PC-9 (cell line): ENCODE measurements around the gene ADCY4. TPM values are rescaled to one million over a fixed set of nuclear protein-coding genes. Genes with fewer than 3 reads are reported as not detected.
A peak's percentile ranks its signal among the peaks of the same experiment; 100 is the strongest.
"Not testable (repeated sequence)": the region's sequence is repeated elsewhere in the genome, so short reads cannot be mapped to it uniquely, and the experiment has no call there.

ENCODE experiments used
- BruUV-seq: library from RNA; stranded (reverse); fragments of 400-500 nt; replicated peaks from 2 replicates; lab custom pipeline; 2021; lab: Mats Ljungman, UMichigan
- CTCF ChIA-PET: fragments of 300-600 bp; sonication (Branson Sonifier 250); formaldehyde crosslinking; loops from one replicate; lab custom pipeline; 2022; ENCODE audit warnings: antibody characterized with exemption; lab: Charles Lee
- POLR2A ChIA-PET: fragments of 300-600 bp; sonication (Branson Sonifier 250); formaldehyde crosslinking; loops from one replicate; lab custom pipeline; 2022; ENCODE audit warnings: antibody characterized with exemption; ENCODE audit not compliant: unreplicated experiment; lab: Charles Lee
- DNase-seq, 2 experiments: peaks; one replicate each; pipeline versions ENCODE4 v3.0.0 to v3.0.0-alpha.2; 2015 to 2022; ENCODE audit warnings: mixed read lengths in 1 of 2
- H2AFZ ChIP-seq: fragments of 200-600 bp; sonication (generic); 2 replicates; pipeline ENCODE4 v1.8.1; 2017; ENCODE audit warnings: antibody characterized with exemption
- H3F3A ChIP-seq: fragments of 200-600 bp; sonication (generic); 2 replicates; pipeline ENCODE4 v1.8.1; 2017; ENCODE audit warnings: antibody characterized with exemption, mild to moderate bottlenecking, low read depth; ENCODE audit not compliant: insufficient read depth
- H3K27ac ChIP-seq: fragments of 200-600 bp; sonication (generic); 2 replicates; pipeline ENCODE4 v1.6.1; 2016; ENCODE audit warnings: mixed run types
- H3K27me3 ChIP-seq: fragments of 200-600 bp; sonication (generic); 2 replicates; pipeline ENCODE4 v1.6.1; 2016; ENCODE audit warnings: low read depth, mixed run types; ENCODE audit not compliant: insufficient read depth
- H3K36me3 ChIP-seq: fragments of 200-600 bp; sonication (generic); 2 replicates; pipeline ENCODE4 v1.6.1; 2016; ENCODE audit warnings: low read depth, mixed run types
- H3K4me1 ChIP-seq: fragments of 200-600 bp; sonication (generic); replicated peaks from 2 replicates; pipeline ENCODE4 v1.6.1; 2016; ENCODE audit warnings: mixed run types; ENCODE audit not compliant: insufficient read depth
- H3K4me2 ChIP-seq: fragments of 200-600 bp; sonication (generic); 2 replicates; pipeline ENCODE4 v1.6.1; 2017; ENCODE audit warnings: mixed run types
- H3K4me3 ChIP-seq: fragments of 200-600 bp; sonication (generic); 2 replicates; pipeline ENCODE4 v1.6.1; 2016; ENCODE audit warnings: mixed run types
- H3K79me2 ChIP-seq: fragments of 200-600 bp; sonication (generic); 2 replicates; pipeline ENCODE4 v1.6.1; 2017; ENCODE audit warnings: low read depth, mixed run types
- H3K9me2 ChIP-seq: fragments of 200-600 bp; sonication (generic); 2 replicates; pipeline ENCODE4 v1.8.1; 2017; ENCODE audit warnings: mild to moderate bottlenecking; ENCODE audit not compliant: insufficient read depth
- H3K9me3 ChIP-seq: fragments of 200-600 bp; sonication (generic); 2 replicates; pipeline ENCODE4 v1.8.1; 2016; ENCODE audit warnings: low read depth; ENCODE audit not compliant: insufficient read depth
- H4K20me1 ChIP-seq: fragments of 200-600 bp; sonication (generic); 2 replicates; pipeline ENCODE4 v1.8.1; 2017; ENCODE audit not compliant: insufficient read depth
- CTCF ChIP-seq: fragments of 200-600 bp; sonication (generic); conservative IDR thresholded peaks from 2 replicates; pipeline ENCODE4 v1.6.1; 2017; ENCODE audit warnings: mixed run types, antibody characterized with exemption, mild to moderate bottlenecking, moderate library complexity
- EZH2 ChIP-seq: fragments of 200-600 bp; sonication (generic); IDR thresholded peaks from 2 replicates; pipeline ENCODE4 v1.8.0; 2017; ENCODE audit warnings: antibody characterized with exemption, low read depth
- intact Hi-C: fragments of 100-400 bp; cut with micrococcal nuclease; formaldehyde crosslinking; loops from one replicate; pipeline ENCODE4 v1.10.0; 2022; ENCODE audit not compliant: unreplicated experiment
- total RNA-seq: library from RNA; stranded (reverse); gene quantifications from 2 replicates; pipeline ENCODE4 v1.2.3, GENCODE V29; 2021

The ADCY4 gene
- total RNA-seq, 1 experiment from 2014 or later, result 1.8 TPM

GRCh38 chr14:24360281-24360680 is 25.4 kb upstream of the ADCY4 start:
- H3K4me1 ChIP-seq, result peaks cover 6% of the 10 kb centered on the region
- no peaks in the 10 kb centered on the region for H3K27me3 ChIP-seq
- H3K9me2 ChIP-seq, result no peaks in the 10 kb centered on the region
- H3K79me2 ChIP-seq, result no peaks in the 10 kb centered on the region
- no peak for DNase-seq
- intact Hi-C loops, result no loop called here
- CTCF ChIA-PET, result no interaction called here
- no TSS peak for BruUV-seq
- POLR2A ChIA-PET, result no interaction called here
- no peaks in the 10 kb centered on the region for H3K36me3 ChIP-seq
- H2AFZ ChIP-seq, result no peak overlapping the region
- H3K27ac ChIP-seq, result no peak overlapping the region
- no peak overlapping the region for H3K4me2 ChIP-seq
- TF ChIP-seq EZH2 (no peak), CTCF (no peak)
- no peaks in the 10 kb centered on the region for H4K20me1 ChIP-seq
- peaks cover 5% of the 10 kb centered on the region; the same call in 1 of the 2 replicates for H3F3A ChIP-seq
- H3K9me3 ChIP-seq, result no peaks in the 10 kb centered on the region
- no peak overlapping the region for H3K4me3 ChIP-seq

- Histone ChIP-seq H3K27me3 (no peaks in the 10 kb centered on the region), H3F3A (no peaks in the 10 kb centered on the region), H4K20me1 (no peaks in the 10 kb centered on the region), H3K36me3 (no peaks in the 10 kb centered on the region), H3K27ac (no peak overlapping the region), H2AFZ (no peak overlapping the region), H3K4me3 (no peak overlapping the region), H3K9me2 (no peaks in the 10 kb centered on the region), H3K79me2 (no peaks in the 10 kb centered on the region), H3K4me1 (peaks cover 18% of the 10 kb centered on the region; the same call in 1 of the 2 replicates), H3K9me3 (no peaks in the 10 kb centered on the region), H3K4me2 (no peak overlapping the region)
- TF ChIP-seq EZH2, result no peak
- TF ChIP-seq CTCF, result no peak
- no peak for DNase-seq
- ChIA-PET CTCF (no interaction called here), POLR2A (no interaction called here)
- no TSS peak for BruUV-seq
- intact Hi-C loops, result no loop called here
Observed at GRCh38 chr14:24356208-24356607, 21.3 kb upstream of the ADCY4 start.

- Histone ChIP-seq H3K4me1 (peaks cover 18% of the 10 kb centered on the region; the same call in 1 of the 2 replicates), H3F3A (no peaks in the 10 kb centered on the region), H3K79me2 (no peaks in the 10 kb centered on the region), H3K9me2 (no peaks in the 10 kb centered on the region), H3K27me3 (no peaks in the 10 kb centered on the region), H3K4me2 (no peak overlapping the region), H3K36me3 (no peaks in the 10 kb centered on the region), H2AFZ (no peak overlapping the region; the same call in 1 of the 2 replicates), H4K20me1 (no peaks in the 10 kb centered on the region), H3K9me3 (no peaks in the 10 kb centered on the region), H3K27ac (no peak overlapping the region), H3K4me3 (no peak overlapping the region)
- intact Hi-C loops, result no loop called here
- CTCF ChIA-PET, result no interaction called here
- POLR2A ChIA-PET, result no interaction called here
- TF ChIP-seq CTCF, result no peak
- no peak for TF ChIP-seq EZH2
- BruUV-seq, result no TSS peak
- DNase-seq, result no peak
Observed at GRCh38 chr14:24355009-24355408, 20.1 kb upstream of the ADCY4 start.

GRCh38 chr14:24354482-24354825 is 19.6 kb upstream of the ADCY4 start:
- CTCF ChIA-PET, H4K20me1 ChIP-seq, POLR2A ChIA-PET, H3K9me3 ChIP-seq, H3K4me3 ChIP-seq, H3K27ac ChIP-seq, H3K27me3 ChIP-seq, H3K79me2 ChIP-seq, H3K36me3 ChIP-seq, intact Hi-C loops, H3F3A ChIP-seq, BruUV-seq, H3K9me2 ChIP-seq, H2AFZ ChIP-seq, DNase-seq: not testable (repeated sequence)
- Histone ChIP-seq H3K4me1 (peaks cover 18% of the 10 kb centered on the region; the same call in 1 of the 2 replicates), H3K4me2 (0 out of 2 replicates have a peak overlapping the region, but pooled peaks have one; percentile 15)
